Right kidney (tissue), 1 donor: ENCODE measurements around the gene TTC38.

ENCODE experiments used
- DNase-seq: peaks from one replicate; pipeline ENCODE4 v3.0.0-alpha.2; 2016

The TTC38 gene

GRCh38 chr22:46276563-46276962 is 8.8 kb downstream of the TTC38 start:
- DNase-seq: no peak

GRCh38 chr22:46278656-46279645 is 11.1 kb downstream of the TTC38 start:
- DNase-seq: no peak

DNA sequence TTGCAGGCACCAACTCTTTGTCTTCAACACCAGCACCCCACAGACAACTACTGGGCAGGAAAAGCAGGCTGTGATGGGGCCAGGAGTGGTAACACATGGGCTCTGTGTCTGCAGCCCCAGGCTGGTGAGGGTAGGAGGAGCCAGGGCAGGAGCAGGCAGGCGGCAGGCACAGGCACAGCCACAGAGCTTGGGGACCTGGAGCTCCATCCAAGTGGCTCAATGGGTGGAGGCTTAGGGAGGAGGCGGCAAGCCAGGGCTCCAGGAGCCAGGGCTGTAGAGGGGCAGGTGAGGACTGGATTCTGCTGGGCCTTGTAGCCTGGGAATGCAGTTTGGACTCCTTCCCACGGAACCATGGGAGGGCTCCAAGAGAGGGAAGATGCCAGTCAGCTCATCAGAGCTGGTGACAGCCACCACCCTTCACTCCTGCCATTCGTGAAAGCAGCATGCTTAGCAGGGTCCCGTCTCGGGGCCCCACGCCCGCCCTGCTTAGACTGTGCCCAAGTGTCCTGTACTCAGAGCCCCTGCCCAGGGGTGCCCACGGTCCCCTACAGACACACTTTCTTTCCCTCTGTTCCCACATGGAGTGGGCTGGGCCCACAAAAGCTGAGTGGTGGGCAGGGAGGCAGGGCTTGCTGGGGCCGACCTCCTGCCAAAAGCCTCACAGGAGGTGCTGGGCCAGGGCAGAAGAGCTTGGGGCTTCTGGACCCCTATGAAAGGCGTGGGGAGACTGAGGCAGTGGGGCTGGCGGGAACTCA is 12.4 kb downstream of the TTC38 start:
- DNase-seq: no peak

GRCh38 chr22:46280999-46281623 is 13.3 kb downstream of the TTC38 start:
- DNase-seq: no peak

DNA sequence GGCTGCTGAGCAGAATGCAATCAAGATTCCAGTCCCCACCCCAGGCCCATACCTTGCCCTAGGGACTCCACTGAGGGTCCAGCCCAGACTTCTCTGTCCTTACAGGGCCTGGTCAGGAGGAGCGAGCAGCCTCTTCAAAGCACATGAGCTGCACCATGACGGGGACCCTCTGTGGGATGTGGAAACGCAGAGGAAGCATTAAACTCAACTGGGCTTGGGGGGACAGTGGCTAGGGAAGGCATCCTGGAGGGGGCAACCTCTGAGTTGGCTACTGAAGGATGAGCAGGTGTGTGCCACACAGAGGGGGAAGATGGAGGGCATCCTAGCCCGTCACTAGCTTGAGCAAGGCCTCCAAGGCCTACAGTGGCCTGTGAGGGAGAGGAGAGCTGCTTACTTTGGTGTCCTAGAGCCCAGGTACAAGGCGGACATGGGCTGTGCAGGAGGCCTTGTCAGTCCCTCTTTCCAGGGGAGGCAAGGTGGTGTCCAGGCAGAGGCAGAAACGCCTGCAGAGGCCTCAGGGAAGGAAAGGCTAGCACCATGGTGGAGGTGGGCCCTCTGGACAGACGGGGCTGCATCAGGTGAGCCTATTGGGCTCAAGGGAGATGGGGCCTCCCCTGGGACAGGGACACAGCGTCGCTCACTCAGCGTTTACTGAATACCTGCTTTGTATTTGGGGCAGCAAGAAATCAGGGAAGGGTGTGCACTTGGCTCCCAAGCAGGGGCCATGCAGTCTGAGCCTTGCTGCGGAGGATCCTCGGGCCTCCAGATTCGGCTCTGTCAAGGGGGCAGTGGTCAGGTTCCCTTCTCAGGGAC is 14.3 kb downstream of the TTC38 start:
- DNase-seq: no peak

DNA sequence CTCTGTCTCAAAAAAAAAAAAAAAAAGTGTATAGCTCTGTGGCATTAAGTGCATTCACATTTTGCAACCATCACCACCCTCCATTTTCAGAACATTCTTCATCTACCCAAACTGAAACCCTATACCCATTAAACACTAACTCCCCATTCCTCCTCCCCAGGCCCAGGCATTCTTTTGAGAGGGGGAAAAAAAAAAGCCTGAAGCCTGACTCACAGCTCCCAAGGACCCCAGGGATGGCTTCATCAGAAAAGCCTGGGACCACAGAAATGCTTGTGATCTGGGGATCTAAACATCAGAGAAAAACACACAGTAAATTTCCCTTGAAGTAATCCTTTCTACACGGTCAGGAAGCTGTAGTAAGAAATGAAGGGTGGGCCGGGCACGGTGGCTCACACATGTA is 18.2 kb downstream of the TTC38 start:
- DNase-seq: no peak

DNA sequence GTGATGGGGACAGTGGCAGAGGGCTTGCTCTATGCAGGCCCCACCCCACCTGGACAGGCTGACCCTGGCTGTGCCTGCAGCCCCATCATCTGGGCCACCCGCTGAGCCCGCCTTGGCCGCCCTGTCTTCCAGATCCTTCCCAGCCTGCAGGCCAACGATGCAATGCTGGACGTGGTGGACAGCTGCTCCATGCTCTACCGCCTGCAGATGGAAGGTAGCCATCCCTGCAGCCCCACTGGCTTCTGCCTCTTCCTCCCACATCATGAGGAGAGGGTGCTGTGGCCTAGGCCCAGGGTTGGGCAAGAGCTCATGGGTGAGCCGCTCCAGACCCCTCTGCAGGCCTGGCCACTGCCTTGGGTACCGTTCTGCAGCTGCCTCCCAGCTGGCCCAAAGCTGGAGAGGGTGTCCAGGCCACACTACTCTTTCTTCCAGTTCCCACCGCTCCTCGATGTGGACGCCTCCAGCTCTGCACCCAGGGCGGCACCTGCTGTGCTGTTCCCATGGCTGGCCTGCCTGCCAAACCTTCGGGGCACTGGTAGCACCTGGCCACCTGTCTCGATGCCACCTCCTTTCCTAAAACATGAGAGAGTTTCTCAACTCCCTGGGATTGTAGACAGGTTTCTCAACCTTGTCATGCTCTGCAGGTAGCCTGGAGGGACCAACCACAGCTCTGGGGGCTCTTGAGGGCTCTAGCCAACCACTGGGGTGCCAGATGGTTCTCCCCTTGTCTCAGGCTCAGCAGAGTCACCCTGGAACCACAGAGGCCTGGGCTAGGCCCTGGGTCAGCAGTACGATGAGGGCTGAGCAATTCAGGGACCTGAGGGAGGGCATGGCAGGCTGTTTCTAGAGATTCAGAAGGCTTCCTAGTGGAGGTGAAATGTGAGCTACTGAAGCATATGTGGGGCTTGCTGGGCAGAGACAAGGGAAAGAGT is 19.4 kb downstream of the TTC38 start:
- DNase-seq: no peak

DNA sequence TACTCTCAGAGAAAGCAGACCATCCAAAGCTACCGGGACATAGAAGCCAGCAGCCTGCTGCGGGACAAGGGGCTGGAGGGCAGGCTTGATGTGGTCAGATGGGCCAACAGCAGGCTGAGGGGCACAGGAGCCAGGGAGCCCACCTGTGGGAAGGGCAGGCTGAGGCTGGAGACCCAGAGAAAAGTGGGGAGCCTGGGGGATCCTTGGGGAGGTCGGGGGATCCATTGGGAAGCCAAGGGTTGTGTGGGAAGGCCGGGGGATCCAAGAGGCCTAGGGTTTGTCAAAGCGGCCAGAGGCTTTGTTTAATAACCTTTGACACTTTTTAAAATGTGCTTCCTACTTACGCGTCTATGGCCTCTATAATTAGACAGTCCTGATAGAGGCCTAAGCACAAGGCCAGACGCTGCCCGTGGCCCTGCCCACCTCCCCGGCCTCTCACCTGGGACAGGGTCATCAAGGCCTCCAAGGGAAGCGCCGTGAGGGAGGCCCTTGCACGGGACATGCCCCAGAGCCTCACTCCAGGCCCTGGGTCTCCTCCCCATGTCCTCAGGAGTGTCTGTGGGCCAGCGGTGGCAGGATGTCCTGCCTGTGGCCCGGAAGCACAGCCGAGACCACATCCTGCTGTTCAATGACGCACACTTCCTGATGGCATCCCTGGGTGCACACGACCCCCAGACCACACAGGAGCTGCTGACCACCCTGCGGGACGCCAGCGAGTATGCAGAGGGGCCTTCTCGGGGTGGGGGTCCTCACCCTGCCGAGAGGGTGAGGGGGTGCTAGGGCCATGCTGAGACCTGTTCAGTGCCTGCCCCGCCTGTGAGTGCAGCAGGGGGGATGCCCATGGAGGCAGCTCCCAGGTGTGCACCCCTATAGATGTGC is 20.3 kb downstream of the TTC38 start:
- DNase-seq: no peak

GRCh38 chr22:46288846-46289243 is 21.0 kb downstream of the TTC38 start:
- no peak for DNase-seq

GRCh38 chr22:46289244-46289891 is 21.6 kb downstream of the TTC38 start:
- no peak for DNase-seq

DNA sequence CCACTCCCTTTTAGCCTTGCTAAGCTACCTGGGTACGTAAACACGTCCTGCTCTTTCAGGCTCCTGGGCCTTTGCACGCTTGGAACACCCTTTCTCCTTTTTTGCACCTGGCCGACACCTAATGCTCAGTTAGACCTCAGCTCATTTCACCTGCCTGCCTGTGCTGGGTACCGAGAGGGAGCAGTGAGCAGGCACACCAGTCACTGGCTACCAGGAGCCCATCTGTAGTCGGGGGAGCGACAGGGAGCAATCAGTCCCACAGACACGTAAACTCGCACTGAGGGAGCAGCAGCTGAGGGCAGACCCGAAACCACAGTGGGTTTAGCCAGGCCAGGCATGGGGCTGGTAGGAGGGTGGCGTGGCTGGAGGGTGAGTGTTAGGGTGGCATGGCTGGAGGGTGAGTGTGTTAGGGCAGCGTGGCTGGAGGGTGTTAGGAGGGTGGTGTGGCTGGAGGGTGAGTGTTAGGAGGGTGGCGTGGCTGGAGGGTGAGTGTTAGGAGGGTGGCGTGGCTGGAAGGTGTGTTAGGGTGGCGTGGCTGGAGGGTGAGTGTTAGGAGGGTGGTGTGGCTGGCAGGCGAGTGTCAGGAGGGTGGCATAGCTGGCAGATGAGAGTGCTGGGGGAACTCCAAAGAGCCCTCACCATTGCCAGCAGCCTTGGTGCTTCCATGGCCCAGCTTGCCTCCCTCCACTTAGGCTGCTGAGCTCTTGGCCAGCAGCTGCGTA is 22.5 kb downstream of the TTC38 start:
- no peak for DNase-seq

GRCh38 chr22:46290843-46291785 is 23.3 kb downstream of the TTC38 start:
- no peak for DNase-seq

- DNase-seq: no peak
Observed at GRCh38 chr22:46292173-46292572, 24.4 kb downstream of the TTC38 start.

DNA sequence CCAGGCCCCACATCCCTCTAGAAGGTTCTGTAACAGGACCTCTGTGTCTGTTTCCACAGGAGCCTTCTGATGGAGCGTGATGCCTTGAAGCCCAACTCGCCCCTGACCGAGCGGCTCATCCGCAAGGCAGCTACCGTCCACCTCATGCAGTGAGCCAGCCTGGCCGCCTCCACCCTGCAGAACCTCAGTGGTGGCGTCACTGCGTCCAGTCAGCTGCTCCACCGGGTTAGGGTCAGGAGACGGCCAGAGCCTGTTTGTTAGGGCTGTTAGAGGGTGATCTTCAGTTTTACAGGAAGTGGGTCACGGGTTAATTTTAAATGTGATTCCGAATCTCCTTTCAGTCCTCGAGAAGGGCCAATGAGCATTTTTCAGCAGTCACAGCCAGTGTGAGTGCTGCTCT is 24.9 kb downstream of the TTC38 start:
- DNase-seq: no peak

GRCh38 chr22:46293577-46294260 is 25.9 kb downstream of the TTC38 start:
- DNase-seq: no peak

DNA sequence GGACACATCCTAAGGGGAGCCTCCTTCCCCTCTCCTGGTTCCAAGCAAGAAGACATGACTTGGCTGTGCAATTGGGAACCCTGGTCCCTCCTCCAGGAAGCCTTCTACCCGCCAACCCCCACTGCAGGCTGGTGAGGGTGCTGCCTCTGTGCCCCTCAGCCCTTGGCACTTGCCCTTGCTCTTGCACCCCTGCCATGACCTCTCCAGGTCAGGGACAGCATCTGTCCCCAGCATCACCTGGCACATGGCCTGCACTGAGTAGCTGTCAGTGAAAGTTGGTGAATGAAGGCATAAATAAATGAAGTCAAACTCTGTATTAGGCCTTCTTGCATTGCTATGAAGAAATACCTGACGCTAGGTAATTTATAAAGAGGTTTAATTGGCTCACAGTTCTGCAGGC is 27.0 kb downstream of the TTC38 start:
- no peak for DNase-seq
